ENCODE results near the gene ARFGAP3.

Gene ARFGAP3

DNA sequence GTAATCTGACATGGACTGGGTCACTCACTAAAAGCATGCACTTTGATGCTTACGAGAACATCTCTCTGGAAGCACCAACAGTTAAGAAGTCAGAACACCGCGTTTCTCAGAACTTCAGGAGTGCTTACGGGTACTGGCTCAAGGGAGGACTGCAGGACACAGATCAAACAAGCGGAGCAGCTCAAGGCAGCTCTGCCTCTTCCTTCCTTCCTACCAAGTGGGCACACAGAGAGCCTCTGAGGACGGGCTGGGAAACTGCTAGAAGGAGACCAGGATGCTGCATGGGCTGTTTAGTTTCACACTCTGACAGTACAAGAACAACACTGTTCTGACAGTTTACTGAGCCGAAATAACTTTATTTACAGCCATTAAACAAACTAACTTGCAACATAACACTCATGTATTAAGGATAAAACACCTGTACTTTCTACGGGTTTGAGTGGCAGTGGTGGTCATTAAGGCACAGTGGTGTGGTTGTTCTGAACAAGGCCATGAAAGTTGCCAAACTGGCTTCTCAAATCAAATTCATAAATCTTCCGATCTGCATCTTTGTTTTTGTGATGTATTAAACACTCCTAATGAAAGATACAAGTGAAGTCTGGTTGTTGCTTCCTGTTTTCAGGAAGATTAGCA lies 37.5 kb downstream of the ARFGAP3 start:
- no peak for DNase-seq (ENCODE audit: low read depth)

DNA sequence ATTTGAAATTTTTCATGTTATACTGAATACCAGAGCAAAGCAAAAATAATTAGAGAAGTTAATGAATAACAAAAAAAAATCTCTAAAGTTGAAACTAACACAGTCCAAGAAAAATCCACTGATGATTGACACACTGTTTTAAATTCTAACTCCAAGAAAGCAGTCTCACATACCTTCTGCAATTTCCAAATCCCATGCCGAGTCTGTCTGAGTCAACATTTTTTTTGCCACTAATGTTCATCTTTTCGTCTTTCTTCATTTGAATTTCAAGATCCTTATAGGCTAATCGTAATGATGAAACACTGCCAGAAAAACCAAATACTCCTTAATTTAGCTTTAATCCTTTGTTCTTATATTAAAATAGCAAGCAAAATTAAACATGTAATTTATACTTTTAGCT lies 39.5 kb downstream of the ARFGAP3 start:
- no peak for DNase-seq (ENCODE audit: low read depth)

DNA sequence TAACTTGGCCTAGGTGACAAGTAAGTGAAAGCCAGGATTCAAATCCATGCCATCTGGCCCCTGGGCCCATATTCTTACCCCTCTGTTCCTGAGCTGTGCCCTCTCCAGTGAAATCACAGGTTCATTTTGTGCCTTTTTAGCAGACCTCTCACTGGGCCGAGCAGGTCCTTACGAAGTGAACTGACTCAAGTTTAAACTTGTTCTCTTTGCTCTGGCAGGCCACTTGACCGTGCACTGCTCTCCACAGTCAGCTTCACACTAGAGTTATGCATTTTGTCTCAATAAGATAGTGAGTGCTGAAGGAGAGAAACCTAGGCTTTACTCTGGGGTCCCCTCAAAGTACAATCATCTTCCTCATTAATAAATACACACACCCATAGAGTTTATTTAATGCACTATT lies 40.7 kb downstream of the ARFGAP3 start:
- no peak for DNase-seq (ENCODE audit: low read depth)

DNA sequence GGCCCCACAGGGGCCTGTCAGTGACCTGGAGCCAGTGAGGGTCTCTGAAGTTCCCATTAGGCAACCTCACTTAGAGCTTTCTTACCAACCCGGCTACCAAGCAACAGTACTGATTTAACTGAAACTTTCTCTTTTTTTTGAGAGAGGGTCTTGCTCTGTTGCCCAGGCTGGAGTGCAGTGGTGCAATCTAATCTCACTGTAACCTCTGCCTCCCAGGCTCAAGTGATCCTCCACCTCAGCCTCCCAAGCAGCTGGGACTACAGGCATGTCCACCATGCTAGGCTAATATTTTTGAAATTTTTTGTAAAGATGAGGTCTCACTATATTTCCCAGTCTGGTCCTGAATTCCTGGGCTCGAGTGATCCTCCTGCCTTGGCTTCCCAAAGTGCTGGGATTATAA lies 42.5 kb downstream of the ARFGAP3 start:
- DNase-seq (ENCODE audit: low read depth), result no peak

DNA sequence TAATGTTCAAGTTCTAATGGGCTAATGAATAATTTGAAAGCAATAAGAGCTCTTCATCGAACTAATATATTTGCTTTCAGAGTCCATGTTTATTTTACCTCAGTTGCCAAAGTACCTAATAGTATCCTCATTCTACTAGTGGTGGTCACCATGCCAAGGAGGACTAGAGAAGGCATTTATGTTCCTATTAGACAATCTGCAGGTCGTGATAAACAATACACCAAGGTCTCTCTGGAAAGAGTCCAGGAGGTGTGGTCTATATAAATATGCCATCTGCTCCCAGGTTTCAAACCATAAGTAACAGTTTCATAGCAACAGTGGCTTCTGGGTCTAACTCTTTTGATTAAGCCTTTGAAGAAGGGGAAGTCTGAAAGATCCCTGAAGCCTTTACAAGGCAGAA lies 42.9 kb downstream of the ARFGAP3 start:
- DNase-seq (ENCODE audit: low read depth), result no peak

DNA sequence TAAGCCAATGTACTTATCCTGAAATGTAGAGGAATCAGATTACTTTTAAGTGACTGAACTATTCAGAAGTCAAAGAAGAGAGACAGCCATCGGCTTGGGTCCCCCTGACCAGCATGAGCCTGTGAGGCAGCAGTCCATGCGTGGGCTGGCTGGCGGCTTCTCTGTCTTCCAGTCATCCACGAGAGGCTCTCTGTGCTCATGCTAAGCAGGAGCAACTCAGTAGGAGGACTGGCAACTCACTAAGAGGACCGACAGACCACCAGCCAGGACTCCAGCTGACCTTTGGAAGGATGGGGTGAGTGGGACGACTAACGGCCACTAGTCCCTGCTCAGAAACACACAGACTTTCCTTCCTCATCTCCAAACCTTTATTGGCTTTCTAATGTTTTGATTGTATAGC lies 43.6 kb downstream of the ARFGAP3 start:
- DNase-seq (ENCODE audit: low read depth), result no peak

DNA sequence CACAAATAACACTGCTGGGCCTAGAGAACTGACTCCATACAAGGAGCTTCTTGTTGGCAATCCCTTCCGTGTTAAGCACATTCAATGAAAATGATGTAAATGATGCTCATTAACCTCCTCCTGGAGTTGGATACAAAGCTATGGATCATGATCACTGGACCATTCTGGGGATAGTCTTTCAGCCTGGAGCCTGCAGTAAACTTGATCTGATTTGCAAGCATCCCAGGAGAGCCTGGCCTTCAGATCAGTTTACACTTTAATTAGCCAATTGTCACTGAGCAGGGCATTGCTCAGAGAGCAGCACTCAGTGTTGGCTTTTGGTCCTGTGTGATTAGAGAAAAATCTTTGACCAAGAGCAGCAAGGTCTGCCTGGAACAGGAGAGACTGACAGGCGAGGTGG lies 45.6 kb downstream of the ARFGAP3 start:
- DNase-seq (ENCODE audit: low read depth), result no peak

DNA sequence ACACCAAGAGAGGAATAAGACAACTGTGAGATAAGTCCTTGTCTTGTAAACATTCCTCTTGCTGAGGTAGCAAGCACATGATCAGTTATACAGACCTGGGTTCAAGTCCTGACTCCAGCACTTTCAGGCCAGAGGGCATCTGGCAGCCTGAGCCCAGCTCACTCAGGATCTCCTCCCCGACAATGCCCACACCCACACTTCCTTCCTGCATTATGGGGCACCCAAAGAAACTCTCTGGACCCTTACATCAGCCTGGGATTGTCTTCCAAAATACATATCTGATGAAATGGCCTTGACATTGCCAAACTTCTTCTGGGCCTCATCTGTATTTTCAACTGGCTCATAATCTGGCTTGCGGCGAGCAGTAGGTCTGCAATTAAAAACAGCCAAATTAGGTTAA lies 48.6 kb downstream of the ARFGAP3 start:
- DNase-seq (ENCODE audit: low read depth), result no peak

DNA sequence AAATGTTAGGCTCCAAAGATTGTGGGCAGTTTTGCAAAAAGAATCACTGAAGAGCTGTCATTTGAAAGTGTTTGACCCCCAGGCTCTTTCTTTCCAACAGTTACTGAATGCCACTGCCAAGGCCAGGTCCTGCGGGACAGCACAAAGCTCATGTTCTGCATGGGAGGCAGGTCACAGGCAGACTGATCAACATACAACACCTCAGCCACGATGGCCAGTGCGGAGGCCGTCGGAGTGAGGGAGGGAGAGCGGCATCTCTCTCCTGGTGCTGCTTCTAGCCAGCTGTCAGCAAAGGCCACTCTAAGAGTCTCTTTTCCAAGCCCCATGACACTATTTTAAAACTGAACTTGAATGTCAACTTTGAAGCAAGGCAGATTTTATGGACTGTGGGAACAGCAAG lies 49.9 kb downstream of the ARFGAP3 start:
- no peak for DNase-seq (ENCODE audit: low read depth)

DNA sequence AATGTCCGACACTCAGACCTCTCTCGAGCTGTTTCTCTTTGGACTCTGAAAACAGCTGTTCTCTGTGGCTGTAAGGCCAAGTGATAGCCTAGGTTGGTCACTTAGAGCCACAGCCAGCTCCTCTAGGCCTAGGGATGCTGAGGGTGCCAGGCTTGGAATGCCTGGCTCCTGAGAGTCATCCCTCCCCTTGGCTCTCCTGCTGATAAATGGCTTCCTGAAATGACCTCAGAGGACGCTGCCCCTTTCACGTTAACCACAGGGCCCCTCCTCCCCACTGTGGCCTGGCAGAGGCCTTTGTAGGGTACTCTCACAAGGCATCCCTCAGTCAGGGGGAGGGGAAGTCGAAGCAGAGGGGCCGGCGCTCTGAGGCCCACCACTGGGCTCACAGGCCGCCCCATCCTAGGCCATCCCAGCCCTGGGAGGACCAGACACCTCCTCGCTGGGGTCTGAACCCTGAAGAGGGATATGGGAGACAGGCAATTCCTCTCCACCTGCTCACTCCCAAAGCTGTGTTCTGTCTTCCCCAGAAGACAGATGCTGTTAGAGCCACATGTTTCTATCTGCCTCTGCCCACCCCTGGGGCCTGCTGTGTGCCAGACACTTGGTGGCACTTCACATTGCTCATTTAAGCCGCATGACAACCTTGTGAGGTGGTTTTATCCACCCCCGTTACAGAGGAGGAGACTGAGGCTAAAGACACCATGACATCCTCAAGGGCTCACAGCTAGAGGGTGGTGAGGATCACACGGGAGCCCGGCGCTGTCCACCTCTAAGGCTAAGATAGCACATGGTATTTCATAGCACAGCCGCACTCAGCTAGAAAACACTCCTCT lies 50.9 kb downstream of the ARFGAP3 start:
- DNase-seq (ENCODE audit: low read depth), result no peak

DNA sequence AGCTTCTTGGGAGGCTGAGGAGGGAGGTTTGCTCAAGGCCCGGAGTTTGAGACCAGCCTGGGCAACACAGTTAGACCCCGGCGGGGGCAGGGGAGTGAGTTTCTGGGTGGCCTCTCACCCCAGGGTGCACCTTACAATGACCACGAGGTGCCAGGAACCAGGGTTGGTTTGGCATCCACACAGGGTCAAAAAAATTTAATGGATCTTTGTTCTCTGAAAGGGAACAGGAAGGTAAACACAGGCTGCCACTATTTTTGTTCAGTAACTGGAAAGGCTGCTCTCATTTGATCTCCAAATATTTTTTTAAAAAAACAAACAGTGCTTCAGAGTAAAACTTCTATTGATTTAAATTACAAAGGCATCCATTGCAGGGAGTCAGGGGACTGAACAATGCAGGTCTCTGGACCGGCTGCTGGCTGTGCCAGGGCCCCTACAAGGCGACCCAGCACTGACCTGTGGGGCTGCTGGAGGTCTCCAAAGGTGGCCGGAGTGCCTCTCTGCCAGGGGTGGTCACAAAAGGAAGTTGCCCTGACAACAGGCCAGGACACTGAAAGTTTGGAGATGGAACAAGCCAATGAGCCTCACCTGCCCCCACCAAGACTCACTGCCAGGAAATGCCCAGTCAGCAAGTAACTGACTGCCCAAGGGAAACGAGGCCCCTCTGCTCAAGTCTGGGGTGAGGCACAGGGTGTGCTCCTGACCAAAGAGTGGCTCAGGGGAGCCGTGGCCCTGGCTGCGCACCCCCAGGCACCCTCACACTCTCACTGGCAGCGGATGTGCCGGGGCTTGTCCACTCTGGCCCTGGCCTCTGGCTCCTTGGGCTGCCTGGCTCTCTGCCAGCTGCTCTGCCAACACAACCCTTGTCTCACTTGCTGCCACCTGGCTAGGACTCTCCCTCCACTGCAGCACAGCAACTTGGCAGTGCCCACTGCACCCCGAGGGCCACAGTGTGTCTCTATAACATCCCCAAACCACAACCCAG lies 51.8 kb downstream of the ARFGAP3 start:
- DNase-seq (ENCODE audit: low read depth), result no peak

DNA sequence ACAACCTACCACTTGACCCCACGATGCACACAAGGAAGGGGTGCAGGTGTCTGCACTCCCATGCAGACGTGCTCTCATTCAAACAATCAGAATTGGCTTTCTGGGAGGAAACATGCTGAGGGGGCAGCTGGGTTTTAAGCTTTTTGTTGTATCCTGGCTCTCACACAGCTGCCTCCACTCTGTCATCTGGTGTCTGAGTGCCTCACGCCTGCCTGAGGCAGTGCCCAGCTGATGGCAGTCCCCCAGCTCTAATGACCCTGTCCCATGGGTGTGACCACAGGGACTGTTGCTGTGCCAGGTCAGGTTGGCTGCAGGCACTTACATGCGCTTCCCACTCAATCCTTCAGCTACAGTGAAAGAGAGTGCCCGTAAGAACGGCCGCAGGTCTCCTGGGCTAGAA lies 53.7 kb downstream of the ARFGAP3 start:
- no peak for DNase-seq (ENCODE audit: low read depth)

DNA sequence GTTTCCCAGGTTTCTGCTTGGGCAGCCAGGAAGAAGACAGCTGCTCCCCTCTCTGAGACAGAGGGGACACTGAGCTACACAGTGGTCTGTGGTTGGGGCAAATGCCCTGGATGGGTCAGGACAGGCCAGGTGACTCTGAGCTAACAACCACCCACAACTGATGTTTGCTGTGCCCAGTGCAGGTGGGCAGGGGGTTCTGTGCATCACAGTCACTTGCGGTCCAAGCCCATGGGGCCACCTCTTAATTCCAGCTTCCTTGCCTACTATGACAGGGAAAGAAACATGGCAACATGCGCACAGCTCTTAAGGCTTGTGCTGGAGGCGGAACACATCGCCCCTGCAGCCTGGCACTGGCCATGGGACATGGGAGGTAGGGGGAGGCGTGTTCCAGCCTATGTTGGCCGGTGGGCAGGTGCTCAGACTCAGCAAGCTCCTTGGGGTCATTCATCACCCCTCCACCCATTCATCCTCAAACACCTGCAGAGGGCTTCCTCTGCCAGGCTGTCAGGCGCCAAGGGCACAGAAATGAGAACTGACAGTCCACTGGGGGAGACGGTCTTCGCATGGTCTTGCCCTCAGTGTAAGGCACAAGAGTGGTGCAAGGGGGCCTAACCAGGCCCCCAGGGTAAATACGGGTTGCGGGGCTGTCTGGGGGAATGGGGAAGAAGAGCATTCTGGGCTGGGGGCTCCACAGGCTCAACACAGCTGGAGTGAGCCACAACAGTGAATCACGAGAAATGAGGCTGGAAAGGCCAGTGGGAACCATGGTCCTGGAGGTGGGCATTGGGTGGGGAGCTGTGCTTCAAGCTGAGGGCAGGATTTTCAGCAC lies 55.6 kb downstream of the ARFGAP3 start:
- no peak for DNase-seq (ENCODE audit: low read depth)

DNA sequence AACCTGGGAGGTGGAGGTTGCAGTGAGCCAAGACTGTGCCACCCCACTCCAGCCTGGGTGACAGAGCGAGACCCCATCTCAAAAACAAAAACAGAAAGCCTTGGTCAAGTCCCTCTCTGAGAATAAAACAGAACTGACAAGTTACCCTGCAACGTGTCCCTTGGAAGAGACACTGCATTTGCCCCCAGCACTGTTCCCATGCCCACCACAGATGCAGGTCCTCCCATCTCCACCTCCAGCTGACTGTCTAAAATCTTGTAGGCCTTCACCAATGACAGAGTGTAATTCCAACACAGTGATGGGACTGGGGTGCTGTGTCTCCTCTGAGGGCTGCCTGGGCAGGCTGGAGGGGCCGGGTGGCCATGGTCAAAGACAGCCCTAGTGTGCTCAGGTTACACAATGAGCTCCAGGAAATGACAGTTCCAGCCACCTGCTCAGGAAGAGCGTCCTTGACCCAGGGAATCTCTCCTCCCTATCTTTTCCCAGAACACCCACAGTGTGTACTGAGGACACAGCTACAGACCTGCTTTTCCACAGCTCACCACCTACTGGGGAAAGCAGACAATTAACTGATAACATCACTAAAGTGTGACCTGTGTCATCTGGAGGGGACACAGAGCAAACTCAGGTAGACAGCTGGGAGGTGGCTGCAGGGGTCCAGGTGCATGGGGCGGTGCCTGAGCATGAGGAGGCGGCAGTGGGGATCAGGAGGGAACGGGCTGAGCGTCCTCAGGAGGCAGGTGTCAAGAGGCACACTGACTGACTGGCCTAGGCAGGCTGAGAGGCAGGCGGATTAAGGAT lies 56.4 kb downstream of the ARFGAP3 start:
- no peak for DNase-seq (ENCODE audit: low read depth)

DNA sequence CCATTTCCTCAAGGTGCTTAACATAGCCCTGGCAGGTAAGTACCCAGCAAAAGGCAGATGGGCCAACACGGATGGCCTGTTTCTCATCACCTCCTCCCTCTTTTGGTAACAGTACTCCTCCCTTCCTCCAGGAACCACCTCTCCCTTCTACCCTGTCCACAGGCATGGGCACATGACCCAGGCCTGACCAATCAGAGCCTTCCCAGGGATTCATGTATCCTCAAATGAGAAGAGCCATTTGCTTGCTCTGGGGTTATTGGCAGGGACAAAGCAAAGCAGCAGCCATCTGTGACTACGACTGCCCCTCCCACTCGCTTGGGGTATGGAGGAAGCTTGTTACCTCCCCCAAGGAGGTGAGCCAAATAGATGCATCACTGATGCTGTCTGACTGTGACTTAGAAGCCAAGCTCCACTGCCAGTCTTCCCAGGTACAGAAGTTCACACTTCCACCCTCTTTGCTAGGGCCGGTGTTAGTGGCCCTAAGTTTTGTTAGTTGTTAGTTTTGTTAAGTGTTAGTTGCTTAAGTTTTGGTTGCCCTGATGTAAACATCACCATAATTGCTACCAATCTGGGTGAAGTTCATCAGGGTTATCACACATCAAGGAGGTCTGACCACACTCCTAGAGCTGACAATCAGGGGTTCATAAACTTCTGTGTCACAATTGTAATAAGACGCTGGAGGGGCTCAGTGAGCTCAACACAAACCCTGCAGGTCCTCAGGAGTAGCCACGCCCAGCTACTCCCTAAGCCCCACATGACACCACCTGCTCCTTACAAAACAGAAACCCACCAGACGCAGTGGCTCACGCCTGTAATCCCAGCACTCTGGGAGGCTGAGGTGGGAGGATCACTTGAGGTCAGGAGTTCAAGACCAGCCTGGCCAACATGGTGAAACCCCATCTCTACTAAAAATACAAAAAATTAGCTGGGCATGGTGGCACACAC lies 57.3 kb downstream of the ARFGAP3 start:
- DNase-seq (ENCODE audit: low read depth), result no peak

DNA sequence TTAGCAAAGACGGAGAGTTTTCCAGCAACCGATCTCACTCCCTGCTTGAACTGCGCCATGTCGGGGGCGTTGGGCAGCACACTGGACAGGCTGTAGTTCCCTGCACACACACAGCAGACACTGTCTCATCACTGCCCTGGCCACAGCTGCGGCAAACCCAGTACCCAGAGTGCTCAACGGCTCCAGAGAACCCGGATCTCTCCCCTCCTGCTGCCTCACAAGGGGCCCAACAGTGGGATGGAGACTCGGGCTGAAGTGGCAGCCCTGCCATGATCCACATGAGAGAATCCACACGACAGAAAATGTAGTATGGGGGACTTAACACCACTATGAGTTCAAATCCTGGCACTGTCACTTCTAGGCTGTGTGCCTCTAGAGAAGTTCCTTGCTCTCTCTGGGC lies 58.0 kb downstream of the ARFGAP3 start:
- DNase-seq (ENCODE audit: low read depth), result no peak

DNA sequence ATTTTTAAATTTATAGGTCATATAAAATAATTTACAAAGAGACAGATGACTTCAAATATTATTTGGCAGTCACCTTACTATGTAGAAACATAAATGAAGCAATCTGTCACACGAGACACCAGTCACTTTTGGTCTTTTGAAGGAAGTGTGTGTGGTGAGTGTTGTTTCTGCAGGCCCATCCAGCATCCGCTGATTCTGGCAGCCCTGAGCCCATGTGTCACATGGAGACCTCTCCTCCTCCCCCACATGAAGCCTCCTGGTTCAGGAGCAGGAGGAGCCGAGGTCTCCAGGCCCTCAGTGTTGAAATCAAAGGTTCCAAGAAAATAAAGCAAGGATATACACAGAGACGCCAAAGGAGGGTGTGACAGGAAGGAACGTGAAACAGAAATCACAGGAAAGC lies 60.1 kb downstream of the ARFGAP3 start:
- no peak for DNase-seq (ENCODE audit: low read depth)

DNA sequence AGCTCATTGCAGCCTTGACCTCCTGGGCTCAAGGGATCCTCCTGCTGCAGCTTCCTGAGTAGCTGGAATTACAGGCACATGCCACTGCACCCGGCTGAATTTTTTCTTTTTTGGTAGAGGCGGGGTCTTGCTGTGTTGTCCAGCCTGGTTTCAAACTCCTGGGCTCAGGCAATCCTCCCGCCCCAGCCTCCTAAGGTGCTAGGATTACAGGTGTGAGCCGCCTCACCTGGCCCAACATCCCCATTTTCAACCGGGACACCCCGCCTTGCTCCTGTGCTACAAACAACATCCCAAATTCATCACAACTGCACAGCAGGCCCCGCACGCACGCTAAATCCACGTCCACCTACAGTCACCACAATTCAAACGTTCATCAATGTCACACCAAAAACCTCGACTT lies 61.0 kb downstream of the ARFGAP3 start:
- no peak for DNase-seq (ENCODE audit: low read depth)

DNA sequence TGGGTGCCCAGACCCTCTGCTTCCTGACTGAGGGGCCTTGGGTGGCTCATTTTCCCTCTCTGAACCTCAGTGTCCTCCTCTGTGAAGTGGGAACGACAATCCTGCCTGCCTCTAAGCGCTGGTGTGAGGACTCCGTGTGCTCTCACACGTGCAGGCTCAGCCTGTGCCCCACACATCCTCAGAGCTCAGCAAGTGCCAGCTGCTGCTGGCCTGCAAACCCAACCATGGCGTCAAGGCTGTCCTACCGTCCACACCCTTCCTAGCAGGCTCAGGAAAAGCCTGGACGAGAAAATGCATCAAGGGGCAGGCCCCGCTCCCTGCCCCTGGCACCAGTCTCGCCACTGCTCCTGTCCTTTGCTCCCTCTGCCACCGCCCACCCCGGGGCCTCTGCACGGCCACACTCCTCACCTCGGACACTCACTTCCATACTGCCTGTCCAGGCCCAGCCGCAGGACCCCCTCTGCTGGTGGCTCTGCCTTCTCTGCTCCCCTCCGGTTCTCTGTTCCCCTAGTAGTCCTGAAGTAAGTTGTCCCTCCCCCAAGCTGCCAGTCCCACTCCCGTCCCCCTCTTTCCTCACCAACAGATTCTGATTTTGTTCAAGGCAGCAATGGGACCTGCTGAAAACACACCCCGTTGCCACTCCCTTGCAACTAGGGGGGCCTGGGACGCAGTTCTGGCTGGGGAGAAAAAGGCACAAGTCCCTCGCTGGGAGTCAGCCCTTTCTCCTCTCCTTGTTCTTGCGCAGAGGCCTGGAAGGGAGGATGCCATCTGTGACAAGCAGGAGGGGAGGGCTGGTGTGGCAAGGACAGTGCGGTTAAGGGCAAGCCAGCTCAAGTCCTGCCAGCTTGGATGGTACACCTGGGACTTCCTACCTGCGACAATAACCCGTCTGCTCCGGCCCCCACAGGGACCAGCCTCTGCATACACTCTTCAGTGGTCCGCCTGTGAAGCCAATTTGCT lies 62.2 kb downstream of the ARFGAP3 start:
- no peak for DNase-seq (ENCODE audit: low read depth)

Data from stimulated activated CD8-positive, alpha-beta memory T cell treated with anti-CD3 and anti-CD28 coated beads, Interleukin-12 subunit alpha, Interleukin-12 subunit beta, amount 100 ng/mL, for 1 hour (primary cell).